Body of pancreas (tissue), 4 donors: ENCODE data around the gene HOXD3.

ENCODE experiments used
- CTCF ChIP-seq, 7 experiments: fragments of 450-650 bp in 4 of 7; fragments of 200-600 bp in 3 of 7; sonication (generic) in 3 of 7; IDR thresholded peaks; one replicate each; pipeline ENCODE4 v1.5.1; 2016 to 2019; ENCODE audit warnings: antibody characterized with exemption in 7 of 7
- POLR2A ChIP-seq, 3 donors: fragments of 450-650 bp; IDR thresholded peaks; one replicate each; pipeline ENCODE4 v1.6.1; 2016; ENCODE audit warnings: antibody characterized with exemption in 3 of 3, mild to moderate bottlenecking in 2 of 3

DNA sequence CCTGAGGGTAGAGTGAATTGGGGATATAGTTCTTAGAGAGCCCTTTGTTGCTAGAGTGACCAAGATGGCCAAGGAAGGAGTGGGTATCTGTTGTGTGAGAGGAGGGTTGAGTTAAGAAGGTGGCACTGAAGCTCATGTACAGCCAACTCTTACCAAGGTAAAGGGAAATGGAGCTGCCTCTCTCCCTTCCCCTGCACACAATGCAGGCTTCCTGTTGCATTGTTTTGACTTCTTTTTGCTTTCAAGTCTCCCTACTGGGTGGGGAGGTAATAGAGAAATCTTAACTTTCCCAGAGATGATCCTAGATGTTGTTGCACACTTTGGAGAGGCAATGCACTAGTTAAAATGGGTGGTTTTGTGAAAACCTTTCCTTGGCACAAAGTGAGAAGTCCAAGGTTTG is 55.2 kb downstream of the HOXD3 start:
- no peak for TF ChIP-seq CTCF (IDR thresholded peaks at IDR 0.05)
- TF ChIP-seq POLR2A (IDR thresholded peaks at IDR 0.05): no peak
